SU-DHL-6 (cell line): ENCODE results near the gene PARS2.

Source experiments
- EZH2phosphoT487 ChIP-seq: fragments of 200-600 bp; sonication (generic), shearing (Covaris generic); conservative IDR thresholded peaks from 2 replicates; pipeline ENCODE4 v1.6.1; 2018; ENCODE audit warnings: mild to moderate bottlenecking, antibody characterized with exemption, low read length, moderate library complexity, mixed read lengths
- TF ChIP-seq, protein P1 (sequence below): fragments of 200-600 bp; sonication (generic); IDR thresholded peaks from one replicate; pipeline ENCODE4 v1.5.1; 2017; ENCODE audit warnings: antibody characterized with exemption, mild to moderate bottlenecking, low read length, moderate library complexity; ENCODE audit not compliant: insufficient read depth, poor library complexity, severe bottlenecking

DNA sequence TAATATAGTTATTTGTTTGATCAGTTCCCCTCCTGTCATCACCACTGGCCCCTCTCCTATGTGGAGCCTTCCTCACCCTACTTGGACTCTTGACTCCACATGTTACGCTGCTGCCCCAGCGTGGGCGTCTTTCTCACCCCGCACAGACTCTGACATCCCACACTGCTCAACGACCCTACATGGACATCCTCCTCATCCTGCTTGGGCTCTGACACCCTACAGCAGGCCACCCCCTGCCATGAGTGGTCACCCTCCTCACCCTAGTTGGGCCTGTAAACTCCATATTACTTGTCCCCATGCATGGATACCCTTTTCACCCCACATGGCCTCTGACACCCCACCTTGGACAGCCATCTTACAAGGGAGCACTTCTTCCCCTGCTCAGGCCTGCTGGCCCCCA is 27.6 kb downstream of the PARS2 start:
- TF ChIP-seq, protein P1, sequence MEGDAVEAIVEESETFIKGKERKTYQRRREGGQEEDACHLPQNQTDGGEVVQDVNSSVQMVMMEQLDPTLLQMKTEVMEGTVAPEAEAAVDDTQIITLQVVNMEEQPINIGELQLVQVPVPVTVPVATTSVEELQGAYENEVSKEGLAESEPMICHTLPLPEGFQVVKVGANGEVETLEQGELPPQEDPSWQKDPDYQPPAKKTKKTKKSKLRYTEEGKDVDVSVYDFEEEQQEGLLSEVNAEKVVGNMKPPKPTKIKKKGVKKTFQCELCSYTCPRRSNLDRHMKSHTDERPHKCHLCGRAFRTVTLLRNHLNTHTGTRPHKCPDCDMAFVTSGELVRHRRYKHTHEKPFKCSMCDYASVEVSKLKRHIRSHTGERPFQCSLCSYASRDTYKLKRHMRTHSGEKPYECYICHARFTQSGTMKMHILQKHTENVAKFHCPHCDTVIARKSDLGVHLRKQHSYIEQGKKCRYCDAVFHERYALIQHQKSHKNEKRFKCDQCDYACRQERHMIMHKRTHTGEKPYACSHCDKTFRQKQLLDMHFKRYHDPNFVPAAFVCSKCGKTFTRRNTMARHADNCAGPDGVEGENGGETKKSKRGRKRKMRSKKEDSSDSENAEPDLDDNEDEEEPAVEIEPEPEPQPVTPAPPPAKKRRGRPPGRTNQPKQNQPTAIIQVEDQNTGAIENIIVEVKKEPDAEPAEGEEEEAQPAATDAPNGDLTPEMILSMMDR = no peak
- no peak for TF ChIP-seq EZH2phosphoT487
